Fibroblast of mammary gland (primary cell): Measurements from ENCODE around the gene MECR.

Experiments
- DNase-seq: peaks from one replicate; pipeline ENCODE4 v3.0.0-alpha.2; 2010; ENCODE audit warnings: low read depth
- H3K4me3 ChIP-seq: 2 replicates; pipeline ENCODE4 v1.5.1; 2011; ENCODE audit warnings: low read depth, mild to moderate bottlenecking, low read length, moderate library complexity; ENCODE audit not compliant: control insufficient read depth
- TF ChIP-seq, protein P1 (sequence below): conservative IDR thresholded peaks from 2 replicates; pipeline ENCODE4 v1.5.1; 2011; ENCODE audit warnings: low read depth, low read length, inconsistent platforms; ENCODE audit not compliant: control insufficient read depth, insufficient read depth

Gene MECR

DNA sequence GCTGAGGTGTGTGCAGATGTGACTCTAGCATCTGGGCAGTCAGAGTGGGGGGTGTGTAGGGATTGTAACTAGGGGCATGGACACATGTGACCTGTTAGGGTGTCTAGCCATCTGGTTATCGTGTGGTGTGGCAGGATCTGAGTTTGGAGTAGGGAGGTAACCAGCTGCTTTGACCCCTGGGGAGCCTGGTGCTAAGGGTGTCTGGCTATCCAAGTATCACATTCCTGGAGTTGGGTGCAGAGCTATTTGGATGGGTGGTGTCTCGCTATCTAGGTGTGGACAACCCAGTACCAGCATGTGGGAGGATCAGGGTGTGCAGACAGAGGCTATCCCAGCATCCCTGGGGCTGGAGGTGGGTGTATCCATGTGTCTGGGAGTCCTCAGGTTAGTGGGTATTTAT is 10.3 kb upstream of the MECR start:
- TF ChIP-seq, protein P1, sequence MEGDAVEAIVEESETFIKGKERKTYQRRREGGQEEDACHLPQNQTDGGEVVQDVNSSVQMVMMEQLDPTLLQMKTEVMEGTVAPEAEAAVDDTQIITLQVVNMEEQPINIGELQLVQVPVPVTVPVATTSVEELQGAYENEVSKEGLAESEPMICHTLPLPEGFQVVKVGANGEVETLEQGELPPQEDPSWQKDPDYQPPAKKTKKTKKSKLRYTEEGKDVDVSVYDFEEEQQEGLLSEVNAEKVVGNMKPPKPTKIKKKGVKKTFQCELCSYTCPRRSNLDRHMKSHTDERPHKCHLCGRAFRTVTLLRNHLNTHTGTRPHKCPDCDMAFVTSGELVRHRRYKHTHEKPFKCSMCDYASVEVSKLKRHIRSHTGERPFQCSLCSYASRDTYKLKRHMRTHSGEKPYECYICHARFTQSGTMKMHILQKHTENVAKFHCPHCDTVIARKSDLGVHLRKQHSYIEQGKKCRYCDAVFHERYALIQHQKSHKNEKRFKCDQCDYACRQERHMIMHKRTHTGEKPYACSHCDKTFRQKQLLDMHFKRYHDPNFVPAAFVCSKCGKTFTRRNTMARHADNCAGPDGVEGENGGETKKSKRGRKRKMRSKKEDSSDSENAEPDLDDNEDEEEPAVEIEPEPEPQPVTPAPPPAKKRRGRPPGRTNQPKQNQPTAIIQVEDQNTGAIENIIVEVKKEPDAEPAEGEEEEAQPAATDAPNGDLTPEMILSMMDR: no peak
- H3K4me3 ChIP-seq: no peak overlapping the region
- DNase-seq: no peak

DNA sequence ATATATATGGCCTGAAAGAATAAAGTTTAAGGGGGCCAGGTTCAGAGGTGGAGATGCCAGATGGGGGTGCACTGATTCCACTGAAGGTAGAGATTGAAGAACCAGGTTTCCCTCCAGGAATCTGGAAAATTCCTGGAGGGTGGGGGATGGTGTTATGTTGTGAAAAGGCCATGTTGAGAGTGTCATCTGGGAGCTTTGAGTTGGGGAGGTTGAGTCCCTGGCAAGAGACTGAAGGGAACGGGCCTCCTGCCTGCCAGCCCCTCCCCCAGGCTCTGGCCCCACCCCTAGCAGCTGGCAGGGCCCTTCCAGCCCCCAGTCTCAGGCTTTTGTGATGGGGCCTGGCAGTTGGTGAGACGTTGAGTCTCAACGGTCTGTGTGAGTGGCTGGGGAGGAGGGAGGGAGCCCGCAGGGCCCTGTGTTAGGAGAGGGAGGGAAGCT is 9.7 kb upstream of the MECR start:
- DNase-seq: no peak
- H3K4me3 ChIP-seq: no peak overlapping the region
- TF ChIP-seq, protein P1: no peak

DNA sequence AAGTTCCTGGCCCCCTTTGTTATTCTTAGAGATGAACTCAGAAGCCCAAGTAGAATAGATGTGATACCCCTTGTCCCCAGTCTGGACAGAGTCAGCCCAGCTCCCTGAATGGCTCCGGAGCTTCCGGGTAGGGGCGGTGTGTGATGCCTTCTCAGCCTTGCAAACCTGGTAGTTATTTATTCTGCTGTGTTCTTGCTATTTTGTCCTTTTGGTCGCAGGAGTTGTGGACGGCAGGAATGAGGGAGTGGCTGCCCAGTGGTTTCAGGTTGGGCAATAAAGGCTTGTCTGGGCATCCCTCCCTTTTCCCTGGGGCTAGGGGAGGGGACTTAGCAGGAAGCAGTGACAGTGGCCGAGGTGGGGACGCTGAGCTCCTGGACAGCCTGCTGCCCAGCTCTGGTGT is 8.4 kb upstream of the MECR start:
- no peak for DNase-seq
- TF ChIP-seq, protein P1: no peak
- no peak overlapping the region for H3K4me3 ChIP-seq

DNA sequence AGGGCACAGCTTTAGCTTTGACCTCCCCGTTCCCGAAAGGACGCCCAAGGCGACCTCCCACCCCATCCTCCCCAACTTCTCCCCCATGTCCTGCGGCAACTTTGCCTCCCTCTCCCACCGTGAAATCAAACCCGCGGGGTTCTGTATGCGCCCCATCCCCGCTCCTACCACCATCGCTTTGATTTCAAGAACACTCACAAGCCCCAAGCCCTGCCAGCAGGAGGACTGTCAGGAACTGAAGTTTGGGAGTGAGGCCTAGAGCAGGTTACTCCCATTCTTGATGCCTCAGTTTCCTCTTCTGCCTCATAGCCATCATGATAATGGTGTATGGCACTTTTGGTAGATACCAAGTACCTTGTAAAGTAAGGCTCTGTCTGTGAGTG is 7.9 kb upstream of the MECR start:
- H3K4me3 ChIP-seq: no peak overlapping the region
- DNase-seq: no peak
- TF ChIP-seq, protein P1: no peak

DNA sequence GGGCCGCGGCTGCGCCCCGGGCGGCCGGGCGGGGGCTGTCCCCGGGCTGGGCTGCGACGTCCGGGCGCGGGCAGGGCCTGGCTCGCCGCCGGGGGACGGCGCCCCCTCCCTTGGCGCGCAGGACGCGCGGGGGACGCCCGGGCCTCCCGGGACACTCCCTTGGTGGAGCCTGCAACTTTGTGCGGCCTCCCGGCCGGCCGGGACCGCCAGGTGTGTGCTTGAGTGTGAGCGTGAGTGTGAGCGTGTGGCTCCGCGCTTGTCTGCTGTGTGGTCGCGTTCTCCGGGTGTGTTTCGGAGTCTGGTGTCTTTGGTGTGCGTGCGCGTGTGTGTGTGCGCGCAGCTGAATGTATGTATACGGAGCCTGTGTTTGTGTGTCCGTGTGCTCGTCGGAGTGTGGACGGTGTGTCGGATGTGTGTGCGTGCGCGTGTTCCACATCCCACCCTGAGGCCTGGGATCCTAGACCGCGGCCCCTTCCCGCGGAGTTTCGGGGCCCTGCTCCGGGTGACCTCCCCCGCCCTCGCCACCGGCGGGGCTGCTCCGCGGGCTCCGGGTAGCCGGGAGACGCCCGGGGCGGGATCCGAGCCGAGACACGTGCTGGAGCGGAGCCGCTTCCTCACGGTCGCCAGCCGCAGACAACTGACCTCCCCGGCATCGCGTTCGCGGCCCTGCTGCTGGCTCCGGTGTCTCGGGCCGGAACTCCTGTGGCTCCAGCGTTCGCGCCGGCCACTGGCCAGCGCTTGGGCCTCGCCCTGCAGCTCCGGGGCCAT is 7.3 kb upstream of the MECR start:
- TF ChIP-seq, protein P1: no peak
- peak overlapping the region; percentile 35 for H3K4me3 ChIP-seq
- DNase-seq: no peak

DNA sequence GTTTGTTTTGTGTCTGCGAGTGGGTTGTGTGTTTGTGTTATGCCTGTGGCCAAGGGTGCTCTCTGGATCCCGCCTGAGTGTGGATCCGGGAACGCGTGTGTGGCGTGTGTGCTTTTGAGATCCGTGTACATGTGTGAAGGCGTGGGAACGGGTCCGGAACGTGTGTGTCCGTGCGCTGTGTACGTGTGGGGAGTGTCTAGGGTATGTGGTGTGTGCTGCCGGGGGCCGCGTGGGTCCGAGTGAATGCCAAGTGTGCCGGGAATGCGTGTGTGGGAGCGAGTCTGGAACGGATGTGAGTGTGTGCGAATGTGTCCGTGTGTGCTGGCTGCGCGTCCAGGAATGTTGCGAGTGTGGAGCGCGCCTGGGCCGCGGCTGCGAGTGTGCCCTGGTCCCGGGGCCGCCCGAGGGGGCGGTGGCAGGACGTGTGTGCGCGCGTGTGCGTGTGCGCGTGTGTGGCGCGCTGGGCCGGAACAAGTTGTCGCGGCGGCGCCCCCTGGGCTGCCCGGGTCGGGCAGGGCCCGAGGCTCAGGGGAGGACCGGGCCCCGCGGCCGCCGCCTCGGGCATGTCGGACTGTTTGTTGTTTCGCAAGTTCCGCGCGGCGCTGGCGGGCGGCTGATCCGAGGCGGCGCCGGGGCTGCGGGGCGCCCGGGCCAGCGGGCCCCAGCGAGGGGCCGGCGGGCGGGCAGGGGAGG is 6.5 kb upstream of the MECR start:
- peak overlapping the region; percentile 61 for H3K4me3 ChIP-seq
- TF ChIP-seq, protein P1: no peak
- DNase-seq: no peak
